ENCODE results near the gene OR2S2. TPM values are rescaled to one million over a fixed set of nuclear protein-coding genes. Genes with fewer than 3 reads are reported as not detected.

The OR2S2 gene
- total RNA-seq, 4 donors from 2014 or later: not detected

DNA sequence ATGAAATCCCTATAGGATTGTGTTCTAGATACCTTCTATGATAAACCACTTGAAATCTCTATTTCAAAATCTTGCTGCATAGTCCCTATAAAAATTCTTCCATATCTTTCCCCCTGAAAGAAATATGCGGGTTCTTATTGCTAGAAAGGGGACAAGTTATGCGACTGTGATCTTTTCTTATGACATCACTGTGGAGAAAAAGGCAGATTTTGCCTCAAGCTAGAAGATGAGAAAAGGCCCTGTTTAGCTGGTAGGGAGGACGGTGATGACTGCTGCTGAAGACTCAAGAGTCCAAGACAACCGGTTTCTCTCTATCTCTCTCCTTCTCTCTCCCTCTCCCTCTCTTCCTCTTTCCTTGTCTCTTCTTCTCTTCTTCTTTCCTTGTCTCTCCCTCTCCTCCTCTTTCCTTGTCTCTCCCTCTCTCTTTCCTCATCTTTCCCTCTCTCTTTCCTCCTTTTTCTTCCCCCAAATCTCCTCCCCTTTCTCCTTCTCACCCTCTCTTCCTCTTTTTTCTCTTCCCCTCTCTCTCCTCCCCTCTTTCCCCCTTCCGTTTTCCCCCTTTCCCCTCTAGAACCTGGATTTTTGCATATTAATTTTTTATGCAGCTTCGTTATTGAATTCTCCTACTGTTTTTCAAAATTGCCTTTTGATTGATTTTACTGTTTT, 5.3 kb downstream of the OR2S2 start:
- Histone ChIP-seq H3K4me1 (no peaks in the 10 kb centered on the region), H3K9me3 (no peaks in the 10 kb centered on the region), H3K27ac (no peak overlapping the region), H3K36me3 (no peaks in the 10 kb centered on the region), H3K27me3 (peaks cover 0 to 32% (median 0%) of the 10 kb centered on the region in 4 donors), H3K4me3 (no peak overlapping the region)
- intact Hi-C loops (cut with DNase I): no loop called here
- WGBS, 2 donors: 57 to 69% methylated on average over 6 of the region's 6 CpGs
- no peak for DNase-seq
- TF ChIP-seq, protein P1, sequence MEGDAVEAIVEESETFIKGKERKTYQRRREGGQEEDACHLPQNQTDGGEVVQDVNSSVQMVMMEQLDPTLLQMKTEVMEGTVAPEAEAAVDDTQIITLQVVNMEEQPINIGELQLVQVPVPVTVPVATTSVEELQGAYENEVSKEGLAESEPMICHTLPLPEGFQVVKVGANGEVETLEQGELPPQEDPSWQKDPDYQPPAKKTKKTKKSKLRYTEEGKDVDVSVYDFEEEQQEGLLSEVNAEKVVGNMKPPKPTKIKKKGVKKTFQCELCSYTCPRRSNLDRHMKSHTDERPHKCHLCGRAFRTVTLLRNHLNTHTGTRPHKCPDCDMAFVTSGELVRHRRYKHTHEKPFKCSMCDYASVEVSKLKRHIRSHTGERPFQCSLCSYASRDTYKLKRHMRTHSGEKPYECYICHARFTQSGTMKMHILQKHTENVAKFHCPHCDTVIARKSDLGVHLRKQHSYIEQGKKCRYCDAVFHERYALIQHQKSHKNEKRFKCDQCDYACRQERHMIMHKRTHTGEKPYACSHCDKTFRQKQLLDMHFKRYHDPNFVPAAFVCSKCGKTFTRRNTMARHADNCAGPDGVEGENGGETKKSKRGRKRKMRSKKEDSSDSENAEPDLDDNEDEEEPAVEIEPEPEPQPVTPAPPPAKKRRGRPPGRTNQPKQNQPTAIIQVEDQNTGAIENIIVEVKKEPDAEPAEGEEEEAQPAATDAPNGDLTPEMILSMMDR (IDR thresholded peaks at IDR 0.05): no peak
- no peak for TF ChIP-seq POLR2A (IDR thresholded peaks at IDR 0.05)

DNA sequence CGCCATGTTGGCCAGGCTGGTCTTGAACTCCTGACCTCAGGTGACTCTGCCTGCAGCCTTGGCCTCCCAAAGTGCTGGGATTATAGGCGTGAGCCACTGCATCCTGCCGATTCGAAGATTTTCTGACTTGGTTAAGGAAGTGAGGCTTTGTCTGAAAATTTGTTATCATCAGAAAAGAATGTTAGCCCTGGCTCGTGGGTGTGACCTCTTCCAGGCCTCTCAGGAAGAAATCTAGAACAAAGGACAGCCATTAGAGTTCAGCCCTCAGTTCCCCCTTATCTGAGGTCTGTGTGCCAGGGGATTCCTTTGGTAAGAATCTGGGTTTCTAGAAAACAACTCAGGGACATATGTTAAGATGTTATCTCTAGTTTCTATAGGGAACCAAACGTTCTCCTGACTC, 6.2 kb downstream of the OR2S2 start:
- Histone ChIP-seq H3K4me1 (no peaks in the 10 kb centered on the region), H3K9me3 (no peaks in the 10 kb centered on the region), H3K27me3 (peaks cover 0 to 27% (median 0%) of the 10 kb centered on the region in 4 donors), H3K36me3 (no peaks in the 10 kb centered on the region), H3K27ac (peak overlapping the region in 2 of 4 donors; percentile 3 to 32), H3K4me3 (no peak overlapping the region)
- TF ChIP-seq, protein P1 (IDR thresholded peaks at IDR 0.05): no peak
- 7 to 65% methylated on average over 2 to 4 of the region's 6 CpGs for WGBS, 2 donors
- intact Hi-C loops (cut with DNase I): no loop called here
- DNase-seq: no peak

DNA sequence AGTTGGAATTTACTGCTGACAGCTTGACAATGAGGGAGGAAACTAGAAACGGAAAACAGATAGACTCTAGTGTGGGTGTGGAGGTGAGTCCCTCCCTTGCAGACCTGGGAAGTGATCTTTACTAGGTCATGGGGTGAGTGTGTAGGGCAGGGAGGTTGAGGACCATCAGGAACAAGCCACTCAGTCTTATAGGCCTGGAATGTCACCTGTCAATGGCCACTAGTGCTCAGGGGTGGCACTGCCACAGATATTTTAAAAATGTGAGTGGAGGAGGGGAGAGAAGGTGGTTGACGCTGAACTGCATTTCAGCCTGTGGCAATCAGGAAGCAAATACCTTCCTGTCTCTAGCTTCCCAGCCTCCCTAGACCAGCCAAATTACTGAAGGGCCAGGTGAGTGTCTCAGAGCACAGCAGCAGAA, 9.0 kb downstream of the OR2S2 start:
- no peaks in the 10 kb centered on the region for H3K9me3 ChIP-seq
- DNase-seq: no peak
- WGBS, 2 donors: 41 to 47% methylated on average over 2 of the region's 2 CpGs
- H3K27me3 ChIP-seq: peaks cover 0 to 19% (median 0%) of the 10 kb centered on the region in 4 donors
- TF ChIP-seq POLR2A (IDR thresholded peaks at IDR 0.05): no peak
- TF ChIP-seq, protein P1 (IDR thresholded peaks at IDR 0.05): no peak
- peak overlapping the region in 2 of 4 donors; percentile 1 to 19 for H3K27ac ChIP-seq
- peaks cover 0 to 11% (median 6%) of the 10 kb centered on the region in 3 donors for H3K4me1 ChIP-seq
- no peak overlapping the region for H3K4me3 ChIP-seq
- intact Hi-C loops (cut with DNase I): no loop called here
- no peaks in the 10 kb centered on the region for H3K36me3 ChIP-seq

DNA sequence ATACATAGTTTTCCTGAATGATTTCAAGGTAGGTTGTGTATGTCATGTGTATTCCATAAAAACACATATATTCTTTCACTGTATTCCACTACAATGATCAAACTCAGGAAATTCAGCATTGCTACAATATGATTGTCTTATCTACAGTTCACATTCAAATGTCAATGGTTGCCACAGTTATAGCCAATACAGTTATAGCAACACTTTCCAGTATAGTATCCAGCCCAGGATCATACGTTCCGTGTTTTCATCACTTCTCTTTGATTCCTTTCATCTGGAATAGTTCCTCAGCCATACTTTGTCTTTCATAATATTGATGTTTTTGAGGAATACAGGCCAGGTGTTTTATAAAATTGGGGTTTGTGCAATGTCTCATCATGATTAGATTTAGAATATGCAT, 9.5 kb downstream of the OR2S2 start:
- 63 to 75% methylated on average over 2 of the region's 2 CpGs for WGBS, 2 donors
- H3K4me1 ChIP-seq: peaks cover 0 to 11% (median 6%) of the 10 kb centered on the region in 3 donors
- H3K27ac ChIP-seq: peak overlapping the region in 2 of 4 donors; percentile 1 to 19
- no peaks in the 10 kb centered on the region for H3K9me3 ChIP-seq
- intact Hi-C loops (cut with DNase I): no loop called here
- peaks cover 0 to 14% (median 0%) of the 10 kb centered on the region in 4 donors for H3K27me3 ChIP-seq
- no peak overlapping the region for H3K4me3 ChIP-seq
- no peak for TF ChIP-seq POLR2A (IDR thresholded peaks at IDR 0.05)
- TF ChIP-seq, protein P1 (IDR thresholded peaks at IDR 0.05): no peak
- DNase-seq: no peak
- no peaks in the 10 kb centered on the region for H3K36me3 ChIP-seq

DNA sequence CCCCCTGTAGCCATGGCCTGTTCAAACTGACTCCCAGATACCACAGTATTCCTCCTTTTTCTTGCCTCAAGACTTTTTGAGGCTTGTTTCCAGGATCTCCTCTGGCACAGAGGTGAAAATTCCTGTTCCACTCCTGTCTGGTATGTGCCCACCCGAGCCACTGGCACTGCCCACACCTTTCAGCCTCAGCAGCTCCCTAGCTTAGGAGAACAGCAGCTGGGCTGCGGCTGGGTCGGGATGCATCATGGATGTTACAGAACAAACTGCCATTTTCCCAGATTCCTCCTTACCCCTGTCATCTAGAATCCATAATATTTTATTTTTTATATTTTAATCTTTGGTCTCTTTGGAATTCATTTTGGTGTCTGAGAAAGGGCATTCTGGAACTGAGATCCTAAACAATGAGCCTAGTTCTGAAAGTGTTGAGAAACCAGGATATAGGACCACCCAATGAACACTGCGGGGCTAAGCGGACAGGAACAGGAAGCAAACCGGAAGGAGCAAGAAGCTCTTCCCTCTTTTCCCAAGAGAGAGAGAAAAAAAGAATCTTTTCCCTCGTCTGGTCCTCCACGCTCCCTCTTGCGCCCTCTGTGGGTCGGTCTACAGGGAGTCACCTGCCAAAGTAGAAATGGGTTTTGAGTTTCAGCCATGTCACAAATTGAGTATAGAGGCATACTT, 12.5 kb downstream of the OR2S2 start:
- H3K4me3 ChIP-seq: peak overlapping the region in 1 of 4 donors; percentile 38

More for the DNA sequence above, 12.5 kb downstream of the OR2S2 start:
- Histone ChIP-seq H3K4me1 (peaks cover 0 to 11% (median 6%) of the 10 kb centered on the region in 3 donors), H3K9me3 (no peaks in the 10 kb centered on the region), H3K27ac (no peak overlapping the region), H3K36me3 (no peaks in the 10 kb centered on the region), H3K27me3 (no peaks in the 10 kb centered on the region)
- DNase-seq: no peak
- whole genome bisulfite sequencing, 2 donors: 23 to 25% methylated on average over 10 of the region's 10 CpGs
- intact Hi-C loops (cut with DNase I): no loop called here
- no peak for TF ChIP-seq POLR2A (IDR thresholded peaks at IDR 0.05)
- TF ChIP-seq, protein P1 (IDR thresholded peaks at IDR 0.05): peak; percentile 60 to 80 (median 72)
